ENCODE results near the gene EDAR. TPM values are rescaled to one million over a fixed set of nuclear protein-coding genes. Genes with fewer than 3 reads are reported as not detected.
A peak's percentile ranks its signal among the peaks of the same experiment; 100 is the strongest.

The EDAR gene
- total and polyA plus RNA-seq, 2 donors: 0.33 to 1.3 TPM

DNA sequence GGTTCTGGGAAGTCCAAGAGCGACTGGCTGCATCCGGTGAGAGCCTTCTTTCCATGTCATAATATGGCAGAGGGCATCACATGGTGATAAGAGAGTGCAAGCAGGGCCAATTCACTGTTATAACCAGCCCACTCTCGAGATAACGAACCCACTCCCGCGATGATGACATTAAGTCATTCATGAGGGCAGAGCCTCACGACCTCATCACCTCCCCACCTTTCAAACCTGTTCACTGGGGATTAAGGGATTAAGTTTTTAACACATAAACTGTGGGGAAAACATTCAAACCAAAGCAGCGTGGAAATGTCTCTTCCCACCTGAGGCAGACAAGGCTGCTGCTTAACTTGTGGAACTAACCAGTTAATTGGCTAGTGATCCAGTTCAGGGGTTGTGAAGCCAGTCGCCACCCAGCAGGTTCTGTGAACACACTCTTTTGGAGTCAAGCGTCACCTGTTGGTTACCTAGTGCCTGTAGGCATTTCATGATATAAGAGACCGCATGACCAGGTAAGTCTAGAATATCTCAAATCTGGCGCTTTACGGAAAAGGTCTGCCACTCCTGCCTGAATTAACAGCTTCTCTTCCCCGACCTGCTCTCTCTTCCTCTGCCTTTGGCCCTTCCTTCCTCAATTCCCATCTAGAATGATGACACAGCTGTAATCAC lies 54.3 kb downstream of the EDAR start:
- H3K36me3 ChIP-seq (ENCODE audit: control insufficient read depth in 2 of 2, insufficient read depth in 2 of 2, low read length in 1 of 2): no peaks in the 10 kb centered on the region
- H3K4me1 ChIP-seq (ENCODE audit: control insufficient read depth in 2 of 2, insufficient read depth in 2 of 2, low read length in 2 of 2): peaks cover 0 to 2% of the 10 kb centered on the region in 2 donors
- H3K4me3 ChIP-seq (ENCODE audit: low read length in 2 of 2): no peak overlapping the region
- no peak for DNase-seq (ENCODE audit: low read depth in 6 of 9, low spot score in 9 of 9)
- no peaks in the 10 kb centered on the region for H3K9me3 ChIP-seq (ENCODE audit: control insufficient read depth in 2 of 2, insufficient read depth in 1 of 2, low read length in 1 of 2)
- 95% methylated on average over 14 of the region's 14 CpGs for WGBS
- H3K27ac ChIP-seq (ENCODE audit: low read depth in 1 of 2, low read length in 1 of 2): no peak overlapping the region
- H3K27me3 ChIP-seq (ENCODE audit: control insufficient read depth in 2 of 2, insufficient read depth in 1 of 2, low read length in 1 of 2): no peaks in the 10 kb centered on the region

DNA sequence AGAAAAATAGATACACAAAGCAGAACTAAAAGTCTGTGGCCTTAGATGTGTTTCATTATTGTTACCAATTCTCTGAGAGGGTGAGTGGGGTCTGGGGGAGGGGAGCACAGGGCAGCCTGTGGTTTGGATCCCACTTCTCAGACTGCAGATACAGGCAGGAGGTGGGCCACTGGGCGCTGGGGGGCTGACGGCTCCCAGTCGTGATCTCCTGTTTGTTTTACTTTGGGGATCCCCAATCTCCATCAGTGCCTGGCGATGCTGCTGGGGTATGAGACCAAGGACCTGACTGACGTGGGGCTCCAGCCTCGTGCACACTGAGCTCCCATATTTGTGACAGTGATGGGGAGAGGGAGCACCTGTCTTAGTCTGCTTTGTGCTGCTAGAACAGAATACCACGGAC lies 54.9 kb downstream of the EDAR start:
- WGBS: 95% methylated on average over 7 of the region's 7 CpGs
- DNase-seq (ENCODE audit: low read depth in 6 of 9, low spot score in 9 of 9): no peak
- Histone ChIP-seq H3K36me3 (ENCODE audit: control insufficient read depth in 2 of 2, insufficient read depth in 2 of 2, low read length in 1 of 2) (no peaks in the 10 kb centered on the region), H3K27me3 (ENCODE audit: control insufficient read depth in 2 of 2, insufficient read depth in 1 of 2, low read length in 1 of 2) (no peaks in the 10 kb centered on the region), H3K4me3 (ENCODE audit: low read length in 2 of 2) (no peak overlapping the region), H3K27ac (ENCODE audit: low read depth in 1 of 2, low read length in 1 of 2) (no peak overlapping the region), H3K9me3 (ENCODE audit: control insufficient read depth in 2 of 2, insufficient read depth in 1 of 2, low read length in 1 of 2) (no peaks in the 10 kb centered on the region), H3K4me1 (ENCODE audit: control insufficient read depth in 2 of 2, insufficient read depth in 2 of 2, low read length in 2 of 2) (peaks cover 0 to 2% of the 10 kb centered on the region in 2 donors)

DNA sequence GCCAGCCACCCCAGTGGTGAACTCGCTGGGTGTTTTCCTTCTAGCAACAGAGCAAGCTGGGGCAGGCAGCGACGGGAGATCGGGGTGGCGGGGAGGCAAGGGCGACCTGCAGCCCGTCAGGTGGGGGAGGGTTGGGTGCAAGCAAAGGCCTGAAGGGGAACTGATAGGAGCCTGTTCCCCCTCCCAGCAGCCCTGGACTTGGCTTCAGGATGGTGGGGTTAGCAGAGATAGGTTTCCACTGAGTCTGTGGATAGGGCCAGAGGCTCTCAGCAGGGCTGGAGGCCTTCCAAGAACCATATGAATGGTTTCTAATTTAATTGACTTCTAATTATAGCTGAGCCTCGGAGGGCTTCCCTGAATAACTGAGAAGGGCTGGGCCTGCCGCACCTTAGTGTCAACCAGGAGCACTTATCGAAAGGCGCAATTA lies 55.3 kb downstream of the EDAR start:
- no peaks in the 10 kb centered on the region for H3K36me3 ChIP-seq (ENCODE audit: control insufficient read depth in 2 of 2, insufficient read depth in 2 of 2, low read length in 1 of 2)
- 94% methylated on average over 11 of the region's 11 CpGs for WGBS
- no peak overlapping the region for H3K27ac ChIP-seq (ENCODE audit: low read depth in 1 of 2, low read length in 1 of 2)
- no peaks in the 10 kb centered on the region for H3K9me3 ChIP-seq (ENCODE audit: control insufficient read depth in 2 of 2, insufficient read depth in 1 of 2, low read length in 1 of 2)
- H3K27me3 ChIP-seq (ENCODE audit: control insufficient read depth in 2 of 2, insufficient read depth in 1 of 2, low read length in 1 of 2): no peaks in the 10 kb centered on the region
- H3K4me1 ChIP-seq (ENCODE audit: control insufficient read depth in 2 of 2, insufficient read depth in 2 of 2, low read length in 2 of 2): peaks cover 0 to 2% of the 10 kb centered on the region in 2 donors
- H3K4me3 ChIP-seq (ENCODE audit: low read length in 2 of 2): no peak overlapping the region
- peak in 1 of 9 donors; percentile 8 for DNase-seq (ENCODE audit: low read depth in 6 of 9, low spot score in 9 of 9)

DNA sequence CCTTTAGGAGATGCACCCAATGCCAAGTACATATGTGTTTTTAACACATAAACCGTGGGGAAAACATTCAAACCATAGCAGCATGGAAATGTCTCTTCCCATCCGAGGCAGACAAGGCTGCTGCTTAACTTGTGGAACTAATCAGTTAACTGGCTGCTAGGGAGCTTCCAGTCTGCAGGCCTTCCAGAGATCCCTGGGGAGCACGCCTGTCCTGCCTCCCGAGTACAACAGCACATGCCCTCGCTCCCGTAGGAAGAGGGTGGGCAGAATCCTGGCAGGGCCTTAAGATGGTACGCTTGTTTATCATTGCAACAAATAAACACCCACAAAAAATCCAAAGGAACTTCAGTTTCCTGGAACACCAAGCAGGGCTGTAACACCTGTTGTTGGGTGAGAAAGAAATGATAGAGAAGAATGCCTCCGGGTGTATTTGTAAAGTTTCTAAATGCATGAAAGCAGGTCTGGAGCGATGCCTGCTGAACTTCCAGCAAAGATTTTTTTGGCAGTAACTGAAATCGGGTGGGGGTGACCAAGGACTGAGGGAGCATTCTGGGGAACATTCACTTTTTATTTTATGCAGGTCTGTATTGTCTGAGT lies 56.2 kb downstream of the EDAR start:
- no peak for DNase-seq (ENCODE audit: low read depth in 6 of 9, low spot score in 9 of 9)
- no peak overlapping the region for H3K27ac ChIP-seq (ENCODE audit: low read depth in 1 of 2, low read length in 1 of 2)
- 91% methylated on average over 10 of the region's 10 CpGs for WGBS

DNA sequence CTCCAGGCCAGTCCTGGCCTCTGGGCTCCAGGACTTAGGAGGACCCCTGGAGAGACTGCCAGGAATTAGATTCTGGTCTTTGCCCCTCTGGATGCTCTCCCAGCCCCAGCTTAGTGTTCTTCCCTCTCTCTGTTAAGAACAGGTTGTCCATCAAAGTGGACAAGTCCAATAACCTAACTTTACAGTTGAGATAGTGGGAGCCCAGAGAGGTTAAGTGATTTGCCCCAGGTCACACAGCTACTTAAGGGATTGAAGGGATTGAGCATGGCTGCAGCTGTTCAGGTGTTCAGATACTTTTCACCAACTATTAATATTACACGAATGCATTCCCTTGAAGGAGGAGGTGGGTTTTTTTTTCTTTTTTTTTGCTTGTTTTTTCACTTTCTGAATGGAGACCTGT lies 57.6 kb downstream of the EDAR start:
- WGBS: 97% methylated on average over 1 of the region's 1 CpG
- Histone ChIP-seq H3K36me3 (ENCODE audit: control insufficient read depth in 2 of 2, insufficient read depth in 2 of 2, low read length in 1 of 2) (no peaks in the 10 kb centered on the region), H3K27ac (ENCODE audit: low read depth in 1 of 2, low read length in 1 of 2) (no peak overlapping the region), H3K4me3 (ENCODE audit: low read length in 2 of 2) (no peak overlapping the region), H3K27me3 (ENCODE audit: control insufficient read depth in 2 of 2, insufficient read depth in 1 of 2, low read length in 1 of 2) (no peaks in the 10 kb centered on the region), H3K4me1 (ENCODE audit: control insufficient read depth in 2 of 2, insufficient read depth in 2 of 2, low read length in 2 of 2) (peaks cover 0 to 12% of the 10 kb centered on the region in 2 donors), H3K9me3 (ENCODE audit: control insufficient read depth in 2 of 2, insufficient read depth in 1 of 2, low read length in 1 of 2) (no peaks in the 10 kb centered on the region)
- no peak for DNase-seq (ENCODE audit: low read depth in 6 of 9, low spot score in 9 of 9)

More for the DNA sequence above, 56.2 kb downstream of the EDAR start:
- H3K36me3 ChIP-seq (ENCODE audit: control insufficient read depth in 2 of 2, insufficient read depth in 2 of 2, low read length in 1 of 2): no peaks in the 10 kb centered on the region
- no peak overlapping the region for H3K4me3 ChIP-seq (ENCODE audit: low read length in 2 of 2)
- H3K27me3 ChIP-seq (ENCODE audit: control insufficient read depth in 2 of 2, insufficient read depth in 1 of 2, low read length in 1 of 2): no peaks in the 10 kb centered on the region
- H3K4me1 ChIP-seq (ENCODE audit: control insufficient read depth in 2 of 2, insufficient read depth in 2 of 2, low read length in 2 of 2): peaks cover 0 to 5% of the 10 kb centered on the region in 2 donors
- no peaks in the 10 kb centered on the region for H3K9me3 ChIP-seq (ENCODE audit: control insufficient read depth in 2 of 2, insufficient read depth in 1 of 2, low read length in 1 of 2)

DNA sequence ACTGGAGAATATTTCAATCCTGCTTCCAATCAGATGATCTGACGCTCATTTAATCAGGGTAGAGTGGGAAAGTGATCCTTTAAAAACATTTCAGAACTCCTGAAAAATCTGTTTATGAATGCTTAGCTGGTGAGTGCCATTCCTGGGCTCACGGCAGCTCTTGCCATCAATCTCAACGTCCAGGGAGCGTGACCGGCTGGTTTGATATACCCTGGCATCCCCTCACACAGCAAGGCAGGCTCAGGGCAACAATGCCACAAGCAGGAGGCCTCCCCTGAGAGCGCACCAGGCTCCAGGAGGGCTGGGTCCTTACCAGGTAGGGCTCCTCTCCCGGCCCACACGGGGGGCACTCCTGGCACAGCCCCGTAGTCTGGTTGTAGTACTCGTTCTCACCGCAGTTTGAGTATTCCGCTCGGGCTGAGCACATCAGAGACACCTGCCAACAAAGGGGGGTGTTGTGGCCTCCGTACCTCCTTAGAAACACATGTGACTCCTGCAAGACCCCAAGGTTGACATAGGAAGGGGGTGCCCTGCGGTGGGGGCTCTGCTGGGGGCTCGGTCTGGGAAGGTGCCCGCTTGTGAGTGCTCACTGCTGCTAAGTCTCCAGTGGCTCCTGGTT lies 59.1 kb downstream of the EDAR start:
- Histone ChIP-seq H3K27me3 (ENCODE audit: control insufficient read depth in 2 of 2, insufficient read depth in 1 of 2, low read length in 1 of 2) (no peaks in the 10 kb centered on the region), H3K4me1 (ENCODE audit: control insufficient read depth in 2 of 2, insufficient read depth in 2 of 2, low read length in 2 of 2) (peaks cover 0 to 15% of the 10 kb centered on the region in 2 donors), H3K27ac (ENCODE audit: low read depth in 1 of 2, low read length in 1 of 2) (no peak overlapping the region), H3K9me3 (ENCODE audit: control insufficient read depth in 2 of 2, insufficient read depth in 1 of 2, low read length in 1 of 2) (no peaks in the 10 kb centered on the region), H3K36me3 (ENCODE audit: control insufficient read depth in 2 of 2, insufficient read depth in 2 of 2, low read length in 1 of 2) (no peaks in the 10 kb centered on the region), H3K4me3 (ENCODE audit: low read length in 2 of 2) (no peak overlapping the region)
- 97% methylated on average over 17 of the region's 17 CpGs for WGBS
- no peak for DNase-seq (ENCODE audit: low read depth in 6 of 9, low spot score in 9 of 9)

DNA sequence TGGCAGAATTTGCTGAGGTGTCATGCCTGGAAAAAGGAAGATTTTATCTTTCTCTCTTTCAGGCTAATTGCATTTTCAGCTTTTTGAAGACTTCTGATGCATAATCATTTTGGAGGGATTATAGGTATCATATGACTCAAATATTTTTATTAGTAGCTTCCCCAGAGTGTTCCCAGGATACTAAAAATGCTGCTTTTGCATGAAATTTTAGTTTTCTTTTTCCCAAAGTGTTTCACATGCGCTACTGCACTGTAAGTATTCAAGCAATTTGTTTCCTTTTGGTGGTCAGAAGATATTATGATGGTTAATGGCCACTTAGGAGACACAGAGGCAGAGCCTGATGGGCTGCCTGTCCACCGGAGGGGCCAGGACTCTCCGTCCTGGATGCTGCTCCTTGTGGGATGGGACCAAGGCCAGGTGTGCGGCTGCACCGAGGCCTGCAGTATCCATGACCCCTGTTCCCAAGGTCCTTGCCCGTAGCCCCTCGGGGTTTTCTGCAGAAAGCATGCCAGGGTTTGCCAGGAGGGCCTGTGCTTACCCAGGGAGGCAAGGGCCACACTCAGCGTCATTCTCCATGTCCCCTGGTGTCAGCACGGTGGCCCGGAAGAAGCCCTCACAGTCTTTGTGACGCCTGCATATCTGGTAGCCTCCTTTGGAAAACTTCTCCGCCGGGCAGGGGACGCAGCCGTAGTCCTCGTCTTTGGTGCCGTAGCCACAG lies 60.2 kb downstream of the EDAR start:
- Histone ChIP-seq H3K4me3 (ENCODE audit: low read length in 2 of 2) (no peak overlapping the region), H3K27me3 (ENCODE audit: control insufficient read depth in 2 of 2, insufficient read depth in 1 of 2, low read length in 1 of 2) (no peaks in the 10 kb centered on the region), H3K36me3 (ENCODE audit: control insufficient read depth in 2 of 2, insufficient read depth in 2 of 2, low read length in 1 of 2) (no peaks in the 10 kb centered on the region), H3K27ac (ENCODE audit: low read depth in 1 of 2, low read length in 1 of 2) (no peak overlapping the region), H3K9me3 (ENCODE audit: control insufficient read depth in 2 of 2, insufficient read depth in 1 of 2, low read length in 1 of 2) (no peaks in the 10 kb centered on the region), H3K4me1 (ENCODE audit: control insufficient read depth in 2 of 2, insufficient read depth in 2 of 2, low read length in 2 of 2) (peaks cover 0 to 15% of the 10 kb centered on the region in 2 donors)
- DNase-seq (ENCODE audit: low read depth in 6 of 9, low spot score in 9 of 9): no peak
- WGBS: 93% methylated on average over 17 of the region's 17 CpGs

DNA sequence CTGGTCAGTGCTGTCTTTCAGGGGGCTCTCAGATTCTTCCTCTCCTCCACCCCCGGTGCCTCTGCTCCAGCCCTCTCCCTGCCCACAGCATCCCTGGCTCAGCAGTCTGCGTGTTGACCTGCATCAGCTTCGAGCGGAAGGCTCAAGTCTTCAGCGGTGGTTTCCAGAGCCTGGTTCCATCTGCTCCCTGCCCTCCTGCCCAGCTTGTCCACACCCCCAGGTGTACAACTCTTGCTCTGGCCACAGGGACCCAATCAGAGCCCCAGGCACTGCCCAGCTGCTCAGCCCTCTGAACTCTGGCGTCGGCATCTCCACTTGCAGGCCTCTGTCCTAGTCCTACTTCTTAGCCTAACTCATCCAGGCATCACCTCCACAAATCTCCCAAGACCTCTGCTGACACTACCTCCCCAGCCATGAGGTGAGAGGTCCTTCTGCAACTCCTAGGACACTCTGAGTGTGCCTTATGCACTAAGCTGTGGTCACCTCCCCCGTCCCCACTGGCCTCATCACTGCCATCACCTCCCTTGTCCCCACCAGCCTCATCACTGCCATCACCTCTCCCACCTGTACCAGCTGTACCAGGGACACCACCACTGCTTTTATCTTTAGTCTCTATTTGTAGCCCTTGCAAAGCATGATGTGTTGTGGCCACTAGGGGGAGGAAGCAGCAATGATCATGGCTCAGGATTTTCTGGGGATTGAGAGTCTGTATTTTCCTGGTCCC lies 60.9 kb downstream of the EDAR start:
- no peak overlapping the region for H3K4me3 ChIP-seq (ENCODE audit: low read length in 2 of 2)
- H3K4me1 ChIP-seq (ENCODE audit: control insufficient read depth in 2 of 2, insufficient read depth in 2 of 2, low read length in 2 of 2): peaks cover 0 to 14% of the 10 kb centered on the region in 2 donors
- H3K27me3 ChIP-seq (ENCODE audit: control insufficient read depth in 2 of 2, insufficient read depth in 1 of 2, low read length in 1 of 2): no peaks in the 10 kb centered on the region
- peak in 6 of 9 donors; percentile 14 to 57 (median 36) for DNase-seq (ENCODE audit: low read depth in 6 of 9, low spot score in 9 of 9)
- WGBS: 88% methylated on average over 8 of the region's 8 CpGs
- no peaks in the 10 kb centered on the region for H3K36me3 ChIP-seq (ENCODE audit: control insufficient read depth in 2 of 2, insufficient read depth in 2 of 2, low read length in 1 of 2)
- no peaks in the 10 kb centered on the region for H3K9me3 ChIP-seq (ENCODE audit: control insufficient read depth in 2 of 2, insufficient read depth in 1 of 2, low read length in 1 of 2)
- no peak overlapping the region for H3K27ac ChIP-seq (ENCODE audit: low read depth in 1 of 2, low read length in 1 of 2)
